GM19023 (cell line): ENCODE measurements around the gene SLC44A4.
"Not testable (repeated sequence)": the region's sequence is repeated elsewhere in the genome, so short reads cannot be mapped to it uniquely, and the experiment has no call there.

ENCODE experiments used
- ATAC-seq: cut with Tn5 transposase; IDR thresholded peaks from one replicate; pipeline ENCODE4 v1.9.1; 2021; ENCODE audit warnings: mild to moderate bottlenecking, moderate library complexity; ENCODE audit not compliant: unreplicated experiment

Gene SLC44A4

DNA sequence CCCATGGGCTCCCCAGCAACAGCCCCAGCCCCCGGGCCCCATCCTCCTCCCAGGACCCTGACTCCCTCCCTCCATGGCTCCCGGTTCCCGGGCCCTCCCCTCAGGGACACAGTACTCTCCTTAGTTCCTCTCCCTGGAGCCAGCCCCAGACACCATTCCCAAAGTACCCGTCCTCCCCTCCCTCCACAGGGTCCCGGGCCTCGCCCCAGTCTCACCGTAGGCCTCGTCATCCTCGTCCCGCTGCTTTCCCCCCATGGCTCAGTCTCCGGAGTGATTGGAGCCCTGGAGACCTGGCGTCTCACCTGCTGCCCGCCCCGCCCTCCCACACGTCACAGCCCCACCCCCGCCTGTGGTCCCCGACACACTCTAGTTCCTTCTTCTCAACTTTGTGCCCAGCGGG lies at the start of gene SLC44A4:
Gene SLC44A4 (minus strand): TSS at position 272 of the 400 bp plus-strand sequence. CDS start 17 bp downstream, at position 255.
- no peak for ATAC-seq

- no peak for ATAC-seq
These were observed 49.8 kb upstream of the SLC44A4 start for GRCh38 chr6:31928672-31928939.

GRCh38 chr6:31927863-31928671 lies 49.3 kb upstream of the SLC44A4 start:
- ATAC-seq = no peak

- ATAC-seq = no peak
These were observed 48.6 kb upstream of the SLC44A4 start, which contains the start of gene C2 for GRCh38 chr6:31927242-31927862. C2 (plus strand) TSS chr6:31927717; CDS start chr6:31927753, 36 bp downstream.

DNA sequence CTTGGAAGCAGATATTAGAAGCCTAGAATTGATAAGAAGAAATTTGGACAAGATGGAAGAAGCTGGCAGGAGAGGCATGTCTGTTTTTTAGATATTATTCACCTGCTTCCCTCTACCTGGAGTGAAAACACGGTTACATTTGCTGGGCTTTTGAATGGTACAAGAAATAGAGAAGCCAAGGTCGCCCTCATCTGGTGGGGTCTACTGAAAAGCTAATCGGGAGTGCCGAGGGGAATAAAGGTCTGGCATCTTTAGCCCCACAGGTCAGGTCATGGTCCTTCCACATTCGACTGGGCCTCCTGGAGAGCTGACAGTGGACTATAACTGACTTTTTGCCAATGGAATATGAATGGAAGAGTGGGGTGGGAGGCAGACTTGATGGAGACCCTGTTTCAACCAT lies 44.1 kb upstream of the SLC44A4 start:
- no peak for ATAC-seq

DNA sequence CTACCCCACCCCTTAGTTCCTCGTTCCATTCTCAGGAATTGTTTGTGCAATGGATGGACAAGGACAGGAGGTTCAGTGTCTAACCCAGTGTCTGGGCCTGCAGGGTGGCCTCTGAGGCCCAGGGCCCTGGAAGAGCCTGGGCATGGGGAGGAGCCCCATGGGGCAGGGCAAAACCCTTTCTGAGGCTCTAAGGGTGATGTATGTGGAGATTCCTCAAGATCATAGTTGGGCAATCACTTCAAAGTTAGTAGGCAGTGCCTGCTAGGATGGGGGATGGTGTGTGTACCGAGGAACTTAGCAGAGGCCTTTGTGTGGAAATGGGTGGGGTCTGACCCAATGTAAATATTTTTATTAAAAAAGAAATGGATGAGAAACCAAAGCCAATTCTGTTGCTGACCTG lies 42.0 kb upstream of the SLC44A4 start:
- ATAC-seq = no peak

GRCh38 chr6:31919624-31920303 lies 41.0 kb upstream of the SLC44A4 start:
- no peak for ATAC-seq

DNA sequence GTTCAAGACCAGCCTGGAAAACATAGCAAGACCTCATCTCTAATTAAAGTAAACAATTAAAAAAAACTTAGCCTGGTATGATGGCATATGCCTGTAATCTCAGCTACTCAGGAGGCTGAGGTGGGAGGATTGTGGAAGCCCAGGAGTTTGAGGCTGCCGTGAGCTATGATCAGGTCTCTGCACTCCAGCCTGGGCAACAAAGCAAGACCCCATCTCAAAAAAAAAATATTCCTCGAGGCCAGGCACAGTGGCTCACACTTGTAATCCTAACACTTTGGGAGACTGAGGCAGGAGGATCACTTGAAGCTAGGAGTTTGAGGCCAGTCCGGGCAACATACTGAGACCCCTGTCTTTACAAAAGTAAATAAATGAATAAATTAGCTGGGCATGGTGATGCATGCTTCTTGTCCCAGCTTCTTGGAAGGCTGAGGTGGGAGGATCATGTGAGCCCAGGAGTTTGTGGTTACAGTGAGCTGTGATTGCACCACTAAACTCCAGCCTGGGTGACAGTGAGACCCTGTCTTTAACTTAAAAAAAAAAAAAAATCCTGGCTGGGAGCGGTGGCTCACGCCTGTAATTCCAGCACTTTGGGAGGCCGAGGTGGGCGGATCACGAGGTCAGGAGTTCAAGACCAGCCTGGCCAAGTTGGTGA lies 39.4 kb upstream of the SLC44A4 start:
- no peak for ATAC-seq

- no peak for ATAC-seq
These were observed 37.0 kb upstream of the SLC44A4 start for GRCh38 chr6:31915756-31916155.

DNA sequence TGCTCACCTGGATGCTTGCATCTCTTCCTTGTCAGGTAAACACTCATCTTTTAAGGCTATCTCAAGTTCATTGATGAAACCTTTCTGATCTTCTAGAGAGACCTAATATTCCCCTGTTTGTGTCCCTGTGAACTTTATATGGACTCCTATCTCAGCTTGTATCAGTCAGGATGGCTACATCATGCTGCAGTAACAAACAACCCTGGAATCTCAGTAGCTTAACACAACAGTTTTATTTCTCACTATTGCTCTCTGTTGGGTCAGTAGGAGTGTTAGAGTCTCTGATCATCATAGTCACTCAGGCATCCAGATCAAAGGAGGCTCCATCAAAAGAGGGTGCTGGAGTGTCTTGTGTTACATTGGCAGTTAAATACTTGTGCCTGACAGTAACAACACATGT lies 36.6 kb upstream of the SLC44A4 start:
- no peak for ATAC-seq

DNA sequence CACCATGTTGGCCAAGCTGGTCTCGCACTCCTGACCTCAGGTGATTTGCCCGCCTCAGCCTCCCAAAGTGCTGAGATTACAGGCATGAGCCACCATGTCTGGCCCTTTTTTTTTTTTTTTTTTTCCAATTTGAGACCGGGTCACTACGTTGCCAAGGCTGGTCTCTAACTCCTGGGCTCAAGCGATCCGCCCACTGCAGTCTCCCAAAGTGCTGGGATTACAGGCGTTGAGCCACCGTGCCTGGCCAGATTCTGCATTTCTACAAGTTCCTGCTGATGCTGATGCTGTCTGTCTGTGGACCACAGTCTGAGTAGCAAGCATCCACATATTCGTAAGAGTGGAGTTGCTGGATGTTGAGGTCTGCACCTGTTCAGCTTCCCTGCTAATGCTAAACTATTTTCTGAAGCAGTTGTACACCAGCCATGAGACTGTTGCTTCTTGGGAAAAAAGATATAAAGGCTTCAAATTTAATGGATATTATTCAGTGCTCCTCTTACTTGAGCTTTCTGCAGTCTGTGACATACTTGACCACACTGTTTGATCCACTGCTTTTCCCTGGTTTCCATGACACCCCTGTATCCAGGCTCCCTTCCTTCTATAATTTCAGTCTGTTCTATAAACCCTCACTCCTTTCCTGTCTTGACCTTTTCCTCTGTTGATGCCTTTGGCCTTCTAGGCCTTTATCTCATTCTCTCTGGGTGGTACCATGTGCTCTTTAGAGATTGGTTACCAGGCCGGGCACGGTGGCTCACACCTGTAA lies 33.2 kb upstream of the SLC44A4 start:
- no peak for ATAC-seq

DNA sequence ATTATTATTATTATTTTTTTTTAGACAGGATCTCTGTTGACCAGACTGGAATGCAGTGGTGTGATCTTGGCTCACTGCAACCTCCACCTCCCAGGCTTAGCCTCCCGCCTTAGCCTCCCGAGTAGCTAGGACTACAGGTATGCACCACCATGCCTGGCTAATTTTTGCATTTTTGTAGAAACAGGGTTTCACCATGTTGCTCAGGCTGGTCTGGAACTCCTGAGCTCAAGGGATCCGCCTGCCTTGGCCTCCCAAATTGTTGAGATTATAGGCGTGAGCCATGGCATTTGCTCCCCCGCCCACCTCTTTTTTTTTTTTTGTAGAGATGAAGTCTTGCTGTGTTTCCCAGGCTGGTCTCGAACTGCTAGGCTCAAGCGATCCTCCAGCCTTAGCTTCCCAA lies 30.5 kb upstream of the SLC44A4 start:
- ATAC-seq = not testable (repeated sequence)

GRCh38 chr6:31908791-31909190 lies 30.0 kb upstream of the SLC44A4 start:
- no peak for ATAC-seq

DNA sequence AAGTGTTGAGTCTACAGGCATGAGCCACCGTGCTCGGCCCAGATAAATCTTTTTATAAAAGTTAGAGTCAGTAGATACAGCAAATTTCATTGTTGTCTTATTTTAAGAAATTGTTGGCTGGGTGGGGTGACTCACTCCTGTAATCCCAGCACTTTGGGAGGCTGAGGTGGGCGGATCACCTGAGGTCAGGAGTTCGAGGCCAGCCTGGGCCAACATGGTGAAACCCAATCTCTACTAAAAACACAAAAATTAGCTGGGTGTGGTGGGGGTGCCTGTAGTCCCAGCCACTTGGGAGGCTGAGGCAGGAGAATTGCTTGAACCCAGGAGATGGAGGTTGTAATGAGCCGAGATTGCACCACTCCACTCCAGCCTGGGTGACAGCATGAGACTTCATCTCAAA lies 29.5 kb upstream of the SLC44A4 start:
- ATAC-seq = not testable (repeated sequence)

GRCh38 chr6:31907158-31907813 lies 28.5 kb upstream of the SLC44A4 start:
- no peak for ATAC-seq

GRCh38 chr6:31906727-31907126 lies 27.9 kb upstream of the SLC44A4 start:
- not testable (repeated sequence) for ATAC-seq

- ATAC-seq = no peak
These were observed 27.3 kb upstream of the SLC44A4 start for GRCh38 chr6:31906122-31906521.

DNA sequence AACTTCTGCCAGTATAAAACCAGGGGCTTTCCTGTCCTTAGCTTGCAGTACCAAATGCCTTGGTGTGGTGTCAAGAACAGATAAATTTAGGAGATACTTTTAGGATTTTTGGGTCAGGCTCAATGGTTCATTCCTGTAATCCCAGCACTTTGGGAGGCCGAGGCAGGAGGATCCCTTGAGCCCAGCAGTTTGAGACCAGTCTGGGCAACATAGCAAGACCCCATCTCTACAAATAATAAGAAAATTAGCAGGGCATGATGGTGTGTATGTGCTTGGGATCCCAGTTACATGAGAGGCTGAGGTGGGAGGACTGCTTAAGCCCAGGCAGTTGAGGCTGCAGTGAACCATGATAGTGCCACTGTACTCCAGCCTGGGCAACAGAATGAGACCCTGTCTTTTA lies 26.2 kb upstream of the SLC44A4 start:
- no peak for ATAC-seq

DNA sequence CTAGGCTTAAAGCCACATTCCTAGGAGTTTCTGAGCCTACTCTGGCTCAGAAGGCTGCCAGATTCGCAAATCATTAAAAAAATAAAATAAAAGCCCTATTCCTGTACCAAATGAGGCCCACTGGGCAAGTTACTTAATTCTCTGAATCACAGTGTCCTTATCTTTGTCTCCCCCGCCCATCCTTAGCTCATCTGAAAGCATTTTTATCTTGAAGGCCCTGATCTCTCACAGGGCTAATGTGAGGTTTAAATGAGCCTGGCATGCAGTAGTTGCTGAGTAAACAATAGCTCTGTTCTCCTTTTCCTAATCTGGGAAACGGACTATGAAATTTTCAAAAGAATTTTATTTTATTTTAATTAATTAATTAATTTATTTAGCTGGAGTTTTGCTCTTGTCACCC lies 25.2 kb upstream of the SLC44A4 start:
- ATAC-seq = no peak

- peak; percentile 58 for ATAC-seq
These were observed 23.3 kb upstream of the SLC44A4 start, which contains the start of gene ZBTB12 for GRCh38 chr6:31901953-31902643. ZBTB12 (minus strand) TSS chr6:31902086; CDS start chr6:31901305, 781 bp downstream.
